GM12875 (cell line): ENCODE results near the gene LRRC7.

Source experiments
- H3K4me3 ChIP-seq: one replicate; pipeline ENCODE4 v1.5.1; 2011; ENCODE audit warnings: low read depth, low read length, control low read depth
- CTCF ChIP-seq: IDR thresholded peaks from 2 replicates; pipeline ENCODE4 v1.5.1; 2011; ENCODE audit warnings: low read depth, mild to moderate bottlenecking, control low read depth, inconsistent platforms, low read length, moderate library complexity, borderline replicate concordance; ENCODE audit not compliant: insufficient read depth

LRRC7 gene

GRCh38 chr1:70072231-70072751 lies 504.6 kb downstream of the LRRC7 start:
- no peak overlapping the region for H3K4me3 ChIP-seq

GRCh38 chr1:70075761-70076160 lies 508.0 kb downstream of the LRRC7 start:
- TF ChIP-seq CTCF = no peak
- no peak overlapping the region for H3K4me3 ChIP-seq

More at GRCh38 chr1:70072231-70072751, 504.6 kb downstream of the LRRC7 start:
- TF ChIP-seq CTCF = no peak

- no peak for TF ChIP-seq CTCF
- H3K4me3 ChIP-seq = no peak overlapping the region
Observed at GRCh38 chr1:70077066-70077465, 509.3 kb downstream of the LRRC7 start.

- TF ChIP-seq CTCF = no peak
Observed at GRCh38 chr1:70079546-70079945, 511.8 kb downstream of the LRRC7 start.

GRCh38 chr1:70083519-70083918 lies 515.8 kb downstream of the LRRC7 start:
- no peak overlapping the region for H3K4me3 ChIP-seq
- TF ChIP-seq CTCF = no peak

More at GRCh38 chr1:70079546-70079945, 511.8 kb downstream of the LRRC7 start:
- H3K4me3 ChIP-seq = no peak overlapping the region

- no peak overlapping the region for H3K4me3 ChIP-seq
- no peak for TF ChIP-seq CTCF
Observed at GRCh38 chr1:70084314-70084915, 516.7 kb downstream of the LRRC7 start.

GRCh38 chr1:70085521-70085920 lies 517.8 kb downstream of the LRRC7 start:
- no peak overlapping the region for H3K4me3 ChIP-seq
- no peak for TF ChIP-seq CTCF
